Measurements from ENCODE around the gene GATC.

Gene GATC

DNA sequence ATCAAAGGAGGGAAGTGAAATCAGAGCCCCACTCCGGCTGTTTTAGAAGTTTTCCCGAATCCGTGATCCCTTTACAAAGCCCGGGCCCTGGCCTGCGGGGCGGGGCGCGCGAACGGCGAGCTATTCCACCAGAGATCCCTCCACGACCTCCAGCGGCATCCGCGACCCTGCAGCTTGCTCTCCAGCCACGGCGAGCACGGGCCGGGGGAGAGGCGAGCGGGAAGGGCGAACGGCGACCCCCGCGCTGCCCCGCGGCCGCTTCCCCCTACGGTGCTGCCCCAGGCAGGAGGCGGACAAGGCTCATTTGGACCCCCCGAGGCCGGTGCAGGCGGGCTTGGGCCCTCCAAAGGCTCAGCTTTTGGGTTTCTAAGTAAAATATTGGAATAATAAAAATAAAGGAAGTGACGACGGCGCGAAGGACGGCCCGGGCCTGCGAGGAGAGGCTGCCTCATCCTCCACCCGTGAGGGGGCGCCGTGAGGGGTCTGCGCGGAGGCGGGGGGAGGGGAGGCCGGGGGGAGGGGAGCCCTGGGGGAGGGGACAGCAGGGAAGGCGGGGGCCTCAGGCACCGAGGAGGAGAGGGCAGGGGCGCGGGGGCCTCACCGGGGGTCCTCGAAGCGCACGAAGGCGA is 22.7 kb downstream of the GATC start:
- DNase-seq (ENCODE audit: low spot score) = peak; percentile 79
- TF ChIP-seq, protein P1, sequence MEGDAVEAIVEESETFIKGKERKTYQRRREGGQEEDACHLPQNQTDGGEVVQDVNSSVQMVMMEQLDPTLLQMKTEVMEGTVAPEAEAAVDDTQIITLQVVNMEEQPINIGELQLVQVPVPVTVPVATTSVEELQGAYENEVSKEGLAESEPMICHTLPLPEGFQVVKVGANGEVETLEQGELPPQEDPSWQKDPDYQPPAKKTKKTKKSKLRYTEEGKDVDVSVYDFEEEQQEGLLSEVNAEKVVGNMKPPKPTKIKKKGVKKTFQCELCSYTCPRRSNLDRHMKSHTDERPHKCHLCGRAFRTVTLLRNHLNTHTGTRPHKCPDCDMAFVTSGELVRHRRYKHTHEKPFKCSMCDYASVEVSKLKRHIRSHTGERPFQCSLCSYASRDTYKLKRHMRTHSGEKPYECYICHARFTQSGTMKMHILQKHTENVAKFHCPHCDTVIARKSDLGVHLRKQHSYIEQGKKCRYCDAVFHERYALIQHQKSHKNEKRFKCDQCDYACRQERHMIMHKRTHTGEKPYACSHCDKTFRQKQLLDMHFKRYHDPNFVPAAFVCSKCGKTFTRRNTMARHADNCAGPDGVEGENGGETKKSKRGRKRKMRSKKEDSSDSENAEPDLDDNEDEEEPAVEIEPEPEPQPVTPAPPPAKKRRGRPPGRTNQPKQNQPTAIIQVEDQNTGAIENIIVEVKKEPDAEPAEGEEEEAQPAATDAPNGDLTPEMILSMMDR (IDR thresholded peaks at IDR 0.05; ENCODE audit: extremely low read depth, insufficient read depth, missing control alignments) = peak; percentile 37
- in situ Hi-C loops (cut with MboI; ENCODE audit: low pct_unique_long_range_greater_than_20kb, low sequenced_read_pairs, unreplicated experiment) = no loop called here

GRCh38 chr12:120469450-120470149 is 23.4 kb downstream of the GATC start, which contains the start of gene SRSF9:
SRSF9 (minus strand) TSS chr12:120469748; CDS start chr12:120469609, 139 bp downstream.
- in situ Hi-C loops (cut with MboI; ENCODE audit: low pct_unique_long_range_greater_than_20kb, low sequenced_read_pairs, unreplicated experiment) = no loop called here
- peak; percentile 100 for DNase-seq (ENCODE audit: low spot score)
- TF ChIP-seq, protein P1 (IDR thresholded peaks at IDR 0.05; ENCODE audit: extremely low read depth, insufficient read depth, missing control alignments) = peak; percentile 97

DNA sequence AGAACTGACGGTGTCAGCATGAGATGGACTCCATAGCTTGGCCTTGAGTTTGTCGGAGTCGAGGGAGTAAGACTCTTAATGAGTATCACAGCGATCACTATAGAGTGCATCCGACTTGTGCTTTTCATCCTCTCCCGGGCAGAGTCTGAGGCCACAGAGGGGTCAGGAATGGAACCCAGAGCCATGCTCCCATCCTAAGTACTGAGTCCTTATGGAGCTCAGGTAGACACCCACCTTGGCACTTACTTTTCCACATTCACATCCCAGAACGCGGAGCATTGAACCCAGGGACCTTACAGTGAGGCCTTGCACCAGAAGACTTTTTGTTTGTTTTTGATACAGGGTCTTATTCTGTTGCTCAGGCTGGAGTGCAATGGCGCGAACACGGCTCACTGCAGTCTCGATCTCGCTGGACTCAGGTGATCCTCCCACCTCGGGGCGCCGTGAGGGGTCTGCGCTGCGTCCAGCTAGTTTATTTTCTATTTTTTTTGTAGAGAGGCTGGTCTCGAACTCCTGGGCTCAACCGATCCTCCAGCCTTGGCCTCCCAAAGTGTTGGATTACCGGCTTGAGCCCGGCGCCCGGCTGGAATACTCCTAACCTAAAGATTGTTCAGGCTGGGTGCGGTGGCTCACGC is 24.0 kb downstream of the GATC start:
- DNase-seq (ENCODE audit: low spot score) = no peak
- TF ChIP-seq, protein P1 (IDR thresholded peaks at IDR 0.05; ENCODE audit: extremely low read depth, insufficient read depth, missing control alignments) = no peak
- in situ Hi-C loops (cut with MboI; ENCODE audit: low pct_unique_long_range_greater_than_20kb, low sequenced_read_pairs, unreplicated experiment) = no loop called here

DNA sequence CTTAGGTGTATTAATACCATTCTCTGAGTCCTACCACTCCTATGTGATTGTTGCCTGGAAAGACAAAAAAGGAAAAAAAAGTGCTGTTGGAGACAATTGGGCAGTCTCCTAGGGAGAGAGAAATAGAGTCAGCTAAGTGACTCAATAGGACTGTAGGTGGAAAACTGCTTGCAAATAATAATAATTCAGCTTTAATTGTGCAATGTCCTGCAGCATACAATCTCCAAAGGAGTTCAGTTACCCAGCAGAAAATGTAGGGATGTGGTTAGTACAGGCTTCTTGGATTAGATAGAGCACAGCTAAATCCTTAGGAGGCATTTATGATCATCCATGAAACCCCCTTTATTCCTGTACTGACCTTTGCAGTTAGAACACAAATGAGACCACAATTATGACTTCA is 26.3 kb downstream of the GATC start:
- TF ChIP-seq, protein P1 (IDR thresholded peaks at IDR 0.05; ENCODE audit: extremely low read depth, insufficient read depth, missing control alignments) = no peak
- no peak for DNase-seq (ENCODE audit: low spot score)
- in situ Hi-C loops (cut with MboI; ENCODE audit: low pct_unique_long_range_greater_than_20kb, low sequenced_read_pairs, unreplicated experiment) = no loop called here

- TF ChIP-seq, protein P1 (IDR thresholded peaks at IDR 0.05; ENCODE audit: extremely low read depth, insufficient read depth, missing control alignments) = no peak
- in situ Hi-C loops (cut with MboI; ENCODE audit: low pct_unique_long_range_greater_than_20kb, low sequenced_read_pairs, unreplicated experiment) = no loop called here
- no peak for DNase-seq (ENCODE audit: low spot score)
These were observed 27.8 kb downstream of the GATC start for GRCh38 chr12:120473807-120474615.

DNA sequence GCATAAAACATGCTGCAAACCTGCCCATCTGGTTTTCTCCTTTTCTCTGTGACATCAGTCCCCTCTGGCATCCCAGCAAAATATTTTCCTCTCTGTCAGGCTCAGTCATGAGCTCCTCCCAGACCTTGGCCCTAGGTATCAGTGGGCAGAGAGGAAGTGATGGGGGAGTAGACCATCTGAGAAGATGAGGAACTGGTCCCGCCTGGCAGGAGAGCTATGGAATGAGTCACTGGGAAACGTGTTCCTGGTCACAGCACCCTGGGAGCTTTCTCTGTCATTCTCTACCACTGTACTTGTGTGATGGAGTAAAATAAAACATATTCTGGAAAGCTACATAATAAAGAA is 28.3 kb downstream of the GATC start:
- in situ Hi-C loops (cut with MboI; ENCODE audit: low pct_unique_long_range_greater_than_20kb, low sequenced_read_pairs, unreplicated experiment) = no loop called here
- TF ChIP-seq, protein P1 (IDR thresholded peaks at IDR 0.05; ENCODE audit: extremely low read depth, insufficient read depth, missing control alignments) = no peak
- DNase-seq (ENCODE audit: low spot score) = no peak

Measured in GM13977 (cell line).